ENCODE measurements around the gene PPP1R16B.

The PPP1R16B gene

GRCh38 chr20:38896009-38896594, 90.6 kb downstream of the PPP1R16B start:
- no peak for DNase-seq (ENCODE audit: low spot score)

DNA sequence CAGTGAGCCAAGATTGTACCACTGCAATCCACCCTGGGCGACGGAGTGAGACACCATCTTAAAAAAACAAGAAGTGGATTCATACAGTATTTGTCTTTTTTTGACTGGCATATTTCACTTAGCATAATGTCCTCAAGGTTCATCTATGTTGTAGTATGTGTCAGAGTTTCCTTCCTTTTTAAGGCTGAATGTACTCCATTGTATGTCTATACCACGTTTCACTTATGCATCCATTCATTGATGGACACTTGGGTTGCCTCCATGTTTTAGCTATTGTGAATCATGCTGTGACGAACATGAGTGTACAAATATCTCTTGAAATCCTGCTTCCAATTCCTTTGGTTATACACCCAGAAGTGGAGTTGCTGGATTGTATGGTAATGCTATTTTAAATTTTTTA, 91.8 kb downstream of the PPP1R16B start:
- no peak for DNase-seq (ENCODE audit: low spot score)

GRCh38 chr20:38900606-38901005, 95.1 kb downstream of the PPP1R16B start:
- DNase-seq (ENCODE audit: low spot score), result no peak

GRCh38 chr20:38902601-38903000, 97.1 kb downstream of the PPP1R16B start:
- no peak for DNase-seq (ENCODE audit: low spot score)

GRCh38 chr20:38903335-38903734, 97.8 kb downstream of the PPP1R16B start:
- no peak for DNase-seq (ENCODE audit: low spot score)

- no peak for DNase-seq (ENCODE audit: low spot score)
Observed at GRCh38 chr20:38905375-38905774, 99.9 kb downstream of the PPP1R16B start.

- DNase-seq (ENCODE audit: low spot score), result no peak
Observed at GRCh38 chr20:38907918-38908677, 102.6 kb downstream of the PPP1R16B start.

DNA sequence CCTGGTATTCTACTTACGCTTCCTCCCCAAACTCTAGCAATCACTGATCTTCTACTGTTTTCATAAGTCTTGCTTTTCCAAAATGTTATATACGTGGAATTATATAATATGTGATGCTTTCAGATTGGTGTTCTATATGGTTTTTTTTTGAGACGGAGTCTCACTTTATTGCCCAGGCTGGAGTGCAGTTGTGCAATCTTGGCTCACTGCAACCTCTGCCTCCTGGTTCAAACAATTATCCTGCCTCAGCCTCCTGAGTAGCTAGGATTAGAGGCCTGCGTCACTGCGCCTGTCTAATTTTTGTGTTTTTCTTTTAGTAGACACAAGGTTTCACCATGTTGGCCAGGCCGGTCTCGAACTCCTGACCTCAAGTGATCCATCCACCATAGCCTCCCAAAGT, 109.9 kb downstream of the PPP1R16B start:
- DNase-seq (ENCODE audit: low spot score), result no peak

- DNase-seq (ENCODE audit: low spot score), result no peak
Observed at GRCh38 chr20:38917657-38918056, 112.2 kb downstream of the PPP1R16B start.

DNA sequence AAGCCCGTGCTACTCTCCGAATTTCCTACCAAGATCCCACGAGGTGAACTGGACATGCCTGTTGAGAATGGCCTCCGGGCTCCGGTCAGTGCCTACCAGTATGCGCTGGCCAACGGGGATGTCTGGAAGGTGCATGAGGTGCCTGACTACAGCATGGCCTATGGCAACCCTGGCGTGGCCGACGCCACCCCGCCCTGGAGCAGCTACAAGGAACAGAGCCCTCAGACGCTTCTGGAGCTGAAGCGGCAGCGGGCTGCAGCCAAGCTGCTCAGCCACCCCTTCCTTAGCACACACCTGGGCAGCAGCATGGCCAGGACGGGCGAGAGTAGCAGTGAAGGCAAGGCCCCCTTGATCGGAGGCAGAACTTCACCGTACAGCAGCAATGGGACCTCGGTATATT, 112.7 kb downstream of the PPP1R16B start:
- DNase-seq (ENCODE audit: low spot score), result no peak

- DNase-seq (ENCODE audit: low spot score), result no peak
Observed at GRCh38 chr20:38919683-38920082, 114.2 kb downstream of the PPP1R16B start.

DNA sequence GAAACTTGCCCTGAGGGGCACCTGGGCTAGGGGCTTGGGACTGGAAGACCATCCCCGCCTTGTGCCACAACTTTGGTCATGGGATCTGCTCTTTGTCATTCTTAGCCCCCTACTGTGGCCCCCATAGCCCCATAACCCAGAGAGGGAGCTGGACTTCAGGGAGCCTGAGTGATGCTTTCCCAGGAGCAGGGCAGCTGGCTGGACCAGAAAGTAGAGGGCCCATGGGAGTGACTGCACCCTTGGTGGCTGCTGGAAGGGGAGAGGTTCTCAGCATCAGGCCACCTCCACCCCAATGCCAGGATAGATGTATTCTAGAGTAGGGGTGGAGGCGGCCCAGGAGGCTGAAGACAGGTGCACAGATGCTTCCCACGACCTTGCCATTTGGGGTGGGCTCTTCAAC, 114.9 kb downstream of the PPP1R16B start:
- no peak for DNase-seq (ENCODE audit: low spot score)

GRCh38 chr20:38920851-38921250, 115.4 kb downstream of the PPP1R16B start:
- DNase-seq (ENCODE audit: low spot score), result no peak

DNA sequence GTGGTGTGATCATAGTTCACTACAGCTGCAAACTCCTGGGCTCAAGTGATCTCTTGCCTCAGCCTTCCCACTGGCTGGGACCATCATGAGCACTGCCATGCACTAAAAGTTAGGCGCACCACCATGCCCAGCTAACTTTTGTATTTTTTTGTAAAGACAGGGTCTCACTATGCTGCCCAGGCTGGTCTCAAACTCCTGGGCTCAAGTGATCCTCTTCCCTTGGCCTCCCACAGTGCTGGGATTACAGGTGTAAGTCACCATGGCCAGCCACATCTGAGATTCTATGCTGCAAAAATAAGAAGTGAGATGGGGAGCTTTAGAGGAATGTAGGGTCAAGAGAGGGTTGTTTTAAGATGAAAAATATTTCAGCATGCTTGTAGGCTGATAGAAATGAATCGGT, 119.2 kb downstream of the PPP1R16B start:
- no peak for DNase-seq (ENCODE audit: low spot score)

GRCh38 chr20:38926142-38926933, 120.8 kb downstream of the PPP1R16B start, which contains the start of gene FAM83D:
FAM83D (plus strand) TSS chr20:38926417; CDS start chr20:38926443, 26 bp downstream.
- peak; percentile 100 for DNase-seq (ENCODE audit: low spot score)

DNA sequence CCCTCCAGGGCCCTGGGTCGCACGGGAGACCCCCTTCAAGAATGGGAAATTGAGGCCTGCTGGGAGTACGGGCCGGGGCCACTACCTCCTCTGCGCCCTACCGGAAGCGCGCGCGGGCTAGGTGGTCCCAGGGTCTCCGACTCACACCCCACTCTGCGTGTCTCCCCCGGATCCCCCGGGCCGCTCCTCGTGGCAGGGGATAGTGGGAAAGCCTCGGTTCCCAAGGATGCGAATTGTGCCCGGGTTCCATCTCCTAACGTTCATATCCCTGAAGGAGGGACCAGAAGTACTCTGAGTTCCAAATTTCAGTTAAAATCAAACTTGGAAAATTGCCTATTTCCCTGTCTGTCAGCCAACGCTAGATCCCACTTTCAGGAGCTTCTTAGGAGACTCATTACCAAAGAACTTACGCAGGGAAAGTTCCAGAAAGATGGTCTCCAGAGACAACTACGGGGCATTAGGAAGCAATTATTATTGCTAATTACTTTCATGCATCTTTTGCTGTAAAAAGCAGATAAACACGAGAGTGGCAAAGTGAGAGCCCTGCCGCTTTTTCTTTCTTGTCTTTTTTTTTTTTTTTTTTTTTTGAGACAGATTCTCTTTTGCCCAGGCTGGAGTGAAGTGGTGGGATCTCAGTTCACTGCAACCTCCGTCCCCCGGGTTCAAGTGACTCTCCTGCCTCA, 121.6 kb downstream of the PPP1R16B start:
- peak; percentile 40 for DNase-seq (ENCODE audit: low spot score)

- no peak for DNase-seq (ENCODE audit: low spot score)
Observed at GRCh38 chr20:38927902-38928578, 122.5 kb downstream of the PPP1R16B start.

DNA sequence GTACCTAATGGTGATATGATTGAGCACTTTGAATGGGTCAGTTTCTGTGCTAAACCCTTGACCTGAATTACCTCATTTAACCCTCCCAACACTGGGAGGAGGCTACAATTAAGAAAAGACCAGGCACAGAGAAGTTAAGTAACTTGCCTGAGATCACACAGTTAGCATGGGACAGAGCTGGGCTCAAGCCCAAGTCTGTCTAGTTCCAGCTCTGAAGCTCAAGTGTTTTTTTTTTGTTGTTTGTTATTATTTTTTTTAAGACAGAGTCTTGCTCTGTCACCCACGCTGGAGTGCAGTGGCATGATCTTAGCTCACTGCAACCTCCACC, 124.7 kb downstream of the PPP1R16B start:
- no peak for DNase-seq (ENCODE audit: low spot score)

GRCh38 chr20:38931984-38932383, 126.5 kb downstream of the PPP1R16B start:
- DNase-seq (ENCODE audit: low spot score), result no peak

DNA sequence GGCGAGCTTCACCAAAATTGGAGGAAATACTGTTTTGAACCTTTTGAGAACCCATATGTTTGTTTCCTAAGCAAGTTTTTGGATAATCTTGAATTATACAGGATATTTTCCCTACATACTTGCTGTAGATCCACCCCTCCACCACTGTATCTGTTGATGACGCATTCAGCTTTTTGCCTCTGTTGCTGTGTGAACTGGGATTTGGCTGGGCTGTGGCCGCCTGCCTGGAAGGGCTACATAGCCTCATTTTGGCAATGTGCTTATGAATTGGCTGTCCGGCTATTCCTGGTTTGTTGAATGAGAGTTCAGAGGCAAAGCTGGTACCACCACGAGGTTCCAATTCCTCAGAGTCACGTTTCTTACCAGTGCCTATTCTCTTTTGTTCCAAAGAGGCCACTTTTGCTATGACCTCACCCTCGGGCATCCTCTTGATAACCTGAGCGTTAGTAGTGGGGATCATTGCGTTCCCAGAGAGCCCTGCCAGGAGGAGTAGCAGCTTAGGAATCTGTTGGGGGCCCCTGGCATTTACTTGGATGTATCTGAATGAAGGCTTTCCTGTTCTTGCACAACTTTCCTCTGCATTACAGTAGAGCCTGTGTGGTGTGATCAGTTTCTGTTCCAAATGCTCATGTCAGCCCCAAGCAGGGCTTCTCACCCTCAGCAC, 127.1 kb downstream of the PPP1R16B start:
- peak; percentile 36 for DNase-seq (ENCODE audit: low spot score)

DNA sequence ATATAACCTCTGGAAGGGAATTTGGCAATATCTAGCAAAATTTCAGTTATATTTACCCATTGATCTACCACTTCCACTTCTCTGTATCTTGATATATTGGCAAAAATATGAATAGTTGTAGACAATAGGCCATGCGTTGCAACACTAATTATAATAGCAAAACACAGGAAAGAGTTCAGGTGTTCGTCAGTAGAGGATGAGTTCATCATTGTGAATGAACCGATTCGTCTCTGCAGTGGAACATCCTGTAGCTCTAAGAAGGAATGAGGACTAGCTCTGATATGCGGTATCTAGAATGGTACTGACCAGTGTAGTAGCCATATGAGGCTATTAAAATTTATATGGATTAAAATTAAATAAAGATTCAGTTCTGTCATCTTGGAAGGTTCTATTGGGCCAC, 129.0 kb downstream of the PPP1R16B start:
- DNase-seq (ENCODE audit: low spot score), result no peak

Measured in hepatic stellate cell (primary cell).